Skin of body (tissue), 2 donors: ENCODE data around the gene ALG3. TPM values are rescaled to one million over a fixed set of nuclear protein-coding genes. Genes with fewer than 3 reads are reported as not detected.
"Not testable (repeated sequence)": the region's sequence is repeated elsewhere in the genome, so short reads cannot be mapped to it uniquely, and the experiment has no call there.

Experiments used
- DNase-seq: peaks from one replicate; lab custom pipeline; 2025; lab: John Stamatoyannopoulos, UW
- total RNA-seq: library from RNA; depleted of rRNA; stranded (reverse); fragments of >200 nt; gene quantifications from one replicate; pipeline ENCODE4 v1.2.3, GENCODE V29; 2014

ALG3 gene
- 13.8 TPM for total RNA-seq

- DNase-seq: peak; percentile 78
These were observed at the start of gene ALG3 for GRCh38 chr3:184248454-184249411. TSS of gene ALG3 (minus strand) at chr3:184248962. CDS start at chr3:184248940, 22 bp downstream.

GRCh38 chr3:184296616-184297015 is 47.9 kb upstream of the ALG3 start:
- DNase-seq: no peak

GRCh38 chr3:184295771-184296170 is 47.0 kb upstream of the ALG3 start:
- no peak for DNase-seq

- no peak for DNase-seq
These were observed 43.1 kb upstream of the ALG3 start for GRCh38 chr3:184291738-184292445.

GRCh38 chr3:184291044-184291737 is 42.4 kb upstream of the ALG3 start:
- DNase-seq: no peak

DNA sequence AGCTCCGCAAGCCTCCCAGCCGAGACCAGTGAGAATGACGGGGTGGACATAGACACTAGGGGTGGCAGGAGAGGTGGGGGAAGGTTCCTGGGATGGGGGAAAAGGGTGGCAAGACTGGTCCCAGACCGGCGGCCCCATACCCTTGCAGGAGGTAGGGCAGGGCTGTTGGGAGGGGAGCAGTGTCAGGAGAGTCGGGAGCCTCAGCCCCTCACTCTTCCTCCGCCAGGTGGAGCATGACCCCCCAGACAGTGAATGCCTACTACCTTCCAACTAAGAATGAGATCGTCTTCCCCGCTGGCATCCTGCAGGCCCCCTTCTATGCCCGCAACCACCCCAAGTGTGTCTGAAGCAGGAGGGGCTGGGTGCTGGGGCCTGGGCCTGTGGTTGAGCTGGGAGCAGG is 41.6 kb upstream of the ALG3 start:
- no peak for DNase-seq

DNA sequence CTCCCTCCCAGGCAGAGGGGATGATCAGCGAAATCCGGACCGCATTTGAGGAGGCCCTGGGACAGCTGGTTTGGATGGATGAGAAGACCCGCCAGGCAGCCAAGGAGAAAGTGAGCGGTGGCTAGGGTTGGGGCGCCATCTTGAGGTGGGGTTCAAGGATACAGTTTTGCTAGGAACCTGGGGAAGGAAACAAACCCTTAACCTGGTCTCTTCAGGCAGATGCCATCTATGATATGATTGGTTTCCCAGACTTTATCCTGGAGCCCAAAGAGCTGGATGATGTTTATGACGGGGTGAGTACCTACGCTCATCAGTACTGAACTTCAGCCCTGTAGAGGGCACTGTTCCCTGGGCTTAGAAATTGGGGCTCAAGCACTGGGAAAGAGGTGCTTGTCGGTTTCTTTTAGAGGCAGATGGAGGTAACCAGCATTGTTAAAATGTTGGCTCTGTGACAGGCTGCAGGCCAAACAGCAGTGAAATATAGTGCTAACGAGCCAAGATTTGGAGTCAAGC is 40.7 kb upstream of the ALG3 start:
- DNase-seq: peak; percentile 11

DNA sequence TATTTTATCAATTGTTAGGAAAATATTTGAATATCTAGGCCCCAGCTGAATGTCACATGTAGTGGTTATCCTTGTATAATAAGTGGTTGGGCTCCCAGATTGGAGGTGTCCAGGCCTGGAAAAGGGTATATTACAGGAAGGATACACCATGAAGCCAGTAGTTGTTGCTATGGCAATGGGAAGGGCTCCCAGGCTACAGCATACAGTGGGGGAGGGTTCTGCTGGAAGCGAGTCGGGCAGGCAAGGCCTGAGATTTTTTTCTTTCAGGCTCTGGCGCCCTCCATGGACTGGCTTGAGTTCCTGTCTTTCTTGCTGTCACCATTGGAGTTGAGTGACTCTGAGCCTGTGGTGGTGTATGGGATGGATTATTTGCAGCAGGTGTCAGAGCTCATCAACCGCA is 35.9 kb upstream of the ALG3 start:
- DNase-seq: peak; percentile 38

DNA sequence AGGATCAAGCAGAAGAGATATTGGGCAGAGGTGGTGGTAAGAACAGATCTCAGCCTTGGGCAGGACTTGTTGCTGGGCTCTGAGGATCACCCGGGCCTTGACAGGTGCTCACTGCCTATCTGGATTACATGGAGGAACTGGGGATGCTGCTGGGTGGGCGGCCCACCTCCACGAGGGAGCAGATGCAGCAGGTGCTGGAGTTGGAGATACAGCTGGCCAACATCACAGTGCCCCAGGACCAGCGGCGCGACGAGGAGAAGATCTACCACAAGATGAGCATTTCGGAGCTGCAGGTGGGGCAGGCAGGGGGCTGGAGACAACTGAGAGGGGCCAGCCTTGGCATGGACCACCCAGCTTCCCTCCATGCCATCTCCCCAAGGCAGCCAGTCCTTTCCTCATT is 34.9 kb upstream of the ALG3 start:
- no peak for DNase-seq

GRCh38 chr3:184282941-184283340 is 34.2 kb upstream of the ALG3 start:
- DNase-seq: no peak

DNA sequence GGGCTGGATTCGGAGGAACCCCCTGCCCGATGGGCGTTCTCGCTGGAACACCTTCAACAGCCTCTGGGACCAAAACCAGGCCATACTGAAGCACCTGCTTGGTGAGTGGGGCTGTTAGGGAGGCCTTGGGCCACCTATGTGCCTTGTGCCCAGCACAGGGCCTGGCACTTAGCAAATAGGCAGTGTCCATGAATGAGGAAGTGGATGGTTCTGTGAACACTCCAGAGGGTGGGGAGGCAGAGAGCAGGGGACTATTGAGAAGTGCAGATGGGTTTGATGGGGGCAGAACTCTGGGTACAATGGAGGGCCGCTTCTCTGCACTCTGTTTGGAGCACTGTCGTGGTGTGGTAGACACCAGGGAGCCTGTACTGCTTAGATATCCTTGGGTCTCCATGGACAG is 28.6 kb upstream of the ALG3 start:
- no peak for DNase-seq

- DNase-seq: no peak
These were observed 27.5 kb upstream of the ALG3 start, which contains the start of gene ECE2 for GRCh38 chr3:184275961-184276910. TSS of gene ECE2 (plus strand) at chr3:184276022. CDS start at chr3:184276154, 132 bp downstream.

DNA sequence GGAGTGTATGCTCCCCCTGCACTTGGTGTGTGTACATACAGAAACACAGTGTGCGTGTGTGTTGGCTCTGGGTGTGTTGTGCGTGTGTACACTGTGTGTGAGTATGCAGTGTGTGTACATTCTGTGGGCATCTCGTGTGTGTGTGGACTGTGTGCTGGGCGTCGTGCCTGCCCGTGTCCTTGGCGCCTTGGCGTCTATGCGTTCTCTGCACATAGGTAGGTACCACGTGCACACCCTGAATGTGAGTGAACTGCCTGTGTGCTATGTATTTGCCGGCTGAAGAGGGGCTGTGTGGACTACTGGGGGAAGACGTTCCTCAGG is 26.6 kb upstream of the ALG3 start:
- DNase-seq: no peak

DNA sequence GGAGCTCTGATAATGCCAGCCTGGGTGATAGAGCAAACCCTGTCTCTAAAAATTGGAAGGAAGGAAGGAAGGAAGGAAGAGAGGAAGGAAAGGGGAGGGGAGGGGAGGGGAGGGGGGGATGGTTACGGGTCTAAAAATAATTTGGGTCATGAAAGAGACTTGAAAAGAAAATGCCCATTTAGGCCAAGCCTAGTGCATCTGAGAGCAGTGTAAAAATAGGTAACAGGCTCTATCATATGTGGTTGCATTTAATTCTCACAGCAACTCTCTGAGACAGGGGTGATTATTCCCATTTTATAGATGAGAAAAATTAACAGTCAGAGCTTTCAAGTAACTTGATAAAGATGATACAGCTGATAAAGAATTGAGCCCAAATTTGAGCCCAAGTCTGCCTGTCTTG is 23.5 kb upstream of the ALG3 start:
- no peak for DNase-seq

DNA sequence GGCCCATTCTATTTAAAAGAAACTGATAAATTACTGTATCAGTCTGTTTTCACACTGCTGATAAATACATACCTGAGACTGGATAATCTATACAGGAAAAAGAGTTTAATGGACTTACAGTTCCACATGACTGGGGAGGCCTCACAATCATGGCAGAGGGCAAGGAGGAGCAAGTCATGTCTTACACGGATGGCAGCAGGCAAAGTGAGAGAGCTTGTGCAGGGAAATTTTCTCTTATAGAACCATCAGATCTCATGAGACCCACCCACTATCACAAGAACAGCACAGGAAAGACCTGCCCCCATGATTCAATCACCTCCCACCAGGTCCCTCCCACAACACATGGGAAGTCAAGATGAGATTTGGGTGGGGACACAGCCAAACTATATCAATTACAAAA is 18.5 kb upstream of the ALG3 start:
- DNase-seq: not testable (repeated sequence)

DNA sequence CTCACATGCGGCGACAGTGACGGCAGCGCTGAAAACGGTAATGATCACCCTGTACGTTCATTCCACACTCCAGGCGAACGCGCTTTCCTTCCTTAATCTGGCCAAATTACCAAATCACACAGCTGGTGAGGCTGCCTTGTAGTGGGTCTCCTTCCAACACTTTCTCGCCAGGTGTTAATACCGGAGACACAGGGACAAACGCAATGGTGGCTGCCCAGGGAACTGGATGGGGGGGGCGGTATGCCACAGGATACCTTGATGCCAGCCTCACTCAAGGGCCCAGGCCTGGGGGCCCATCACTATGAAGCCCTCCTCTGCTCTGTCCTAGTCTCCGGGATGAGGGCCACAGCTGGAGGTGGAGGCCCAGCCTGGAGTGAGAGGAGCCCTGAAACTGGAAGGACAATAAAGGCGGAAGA is 14.0 kb upstream of the ALG3 start:
- DNase-seq: no peak

DNA sequence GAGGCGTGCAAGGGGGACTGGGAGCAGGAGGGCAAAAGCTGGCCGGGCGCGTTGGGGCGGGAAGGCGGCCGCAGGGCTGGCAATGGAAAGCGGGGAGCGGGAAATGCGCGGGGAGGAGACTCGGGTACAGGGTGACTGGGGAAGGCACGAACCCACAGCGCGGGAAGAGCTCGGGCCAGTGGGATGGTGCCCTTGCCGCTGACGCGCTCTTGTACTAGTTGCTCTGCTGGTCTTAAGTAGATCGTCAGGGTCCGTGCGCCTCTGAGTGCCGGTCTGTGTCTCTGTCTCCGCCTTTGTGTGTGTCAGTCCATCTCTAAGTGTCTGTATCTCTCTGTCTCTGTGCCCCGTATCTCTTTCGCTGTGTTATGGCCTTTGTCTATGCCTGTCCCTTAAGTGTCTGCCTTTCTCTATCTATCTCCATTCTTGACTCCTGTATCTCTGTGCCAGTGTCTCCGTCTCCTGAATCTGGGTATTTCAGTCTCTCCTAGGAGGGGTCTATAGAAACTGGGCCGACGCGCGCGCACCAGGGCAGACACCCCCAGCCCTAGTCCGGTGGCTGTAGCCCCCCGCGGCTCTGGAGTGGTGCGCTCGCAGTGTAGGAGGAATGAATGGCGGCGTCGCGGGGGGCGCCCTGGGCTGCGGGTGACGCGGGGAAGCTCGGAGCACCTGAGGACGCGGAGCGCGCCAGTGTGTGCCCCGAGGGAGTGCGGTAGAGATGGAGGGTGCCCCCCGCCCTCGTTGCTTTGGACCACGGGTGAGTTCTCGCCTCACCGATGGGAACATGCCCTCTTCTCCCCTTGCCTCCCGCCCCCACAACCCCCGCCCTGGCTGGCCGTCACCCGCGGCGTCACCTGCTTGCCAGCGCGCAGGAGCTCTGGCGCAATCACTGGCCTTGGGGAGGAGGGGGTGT is 13.3 kb upstream of the ALG3 start:
- DNase-seq: no peak

DNA sequence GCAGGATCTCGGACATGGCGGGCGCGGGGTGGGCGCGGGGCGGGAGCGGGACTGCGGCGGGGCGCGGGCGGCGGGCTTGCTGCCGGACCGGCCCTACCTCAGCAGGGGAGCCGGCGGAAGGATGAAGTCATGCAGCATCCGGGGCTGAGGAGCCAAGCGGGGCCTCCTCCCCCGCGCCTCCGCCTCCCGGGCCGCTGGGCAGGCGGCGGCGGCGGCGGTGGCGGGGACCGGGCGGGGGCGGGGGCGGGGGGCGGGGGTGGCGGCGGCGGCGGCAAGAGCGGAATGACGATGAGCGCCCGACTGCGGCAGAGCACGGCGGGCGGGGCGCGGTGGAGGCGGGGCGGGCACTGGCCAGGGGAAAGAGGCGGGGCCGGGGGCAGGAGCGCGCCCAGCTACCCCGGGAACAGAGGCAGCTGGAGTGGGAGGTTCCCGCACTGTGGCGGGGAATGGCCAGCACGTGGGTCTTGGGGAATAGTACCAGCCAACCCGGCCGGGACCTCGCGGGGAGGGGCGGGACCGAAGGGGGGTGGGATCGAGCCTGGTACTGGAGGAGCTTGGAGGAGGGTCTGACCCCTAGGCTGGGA is 12.6 kb upstream of the ALG3 start, which contains the start of gene CAMK2N2:
Gene CAMK2N2, minus strand, starts transcription at position 284 of the 584 bp plus-strand sequence. Its CDS starts 268 bp downstream, at position 16.
- no peak for DNase-seq

- no peak for DNase-seq
These were observed 12.0 kb upstream of the ALG3 start for GRCh38 chr3:184260724-184261269.
